Activated T-cell treated with anti-CD3 and anti-CD28 coated beads, Interleukin-2, amount 50 U/mL, for 24 hours (primary cell): ENCODE results near the gene ZFP57.

Experiments
- DNase-seq: peaks from one replicate; pipeline ENCODE4 v3.0.0-alpha.2; 2020
- H3K27ac Mint-ChIP-seq: 2 replicates; pipeline ENCODE4 v1.8.0; 2020; ENCODE audit warnings: mild to moderate bottlenecking, mixed read lengths
- H3K27me3 Mint-ChIP-seq: 2 replicates; pipeline ENCODE4 v1.8.0; 2020; ENCODE audit warnings: mixed read lengths
- H3K36me3 Mint-ChIP-seq: 2 replicates; pipeline ENCODE4 v1.8.0; 2020; ENCODE audit warnings: low read depth, mixed read lengths
- H3K4me1 Mint-ChIP-seq: 2 replicates; pipeline ENCODE4 v1.8.0; 2020; ENCODE audit warnings: low read depth, mixed read lengths
- H3K4me3 Mint-ChIP-seq: 2 replicates; pipeline ENCODE4 v1.8.0; 2020; ENCODE audit warnings: mild to moderate bottlenecking, moderate library complexity, mixed read lengths
- H3K9me3 Mint-ChIP-seq: 2 replicates; pipeline ENCODE4 v1.8.0; 2020; ENCODE audit warnings: mixed read lengths

The ZFP57 gene

GRCh38 chr6:29709188-29709587 lies 28.2 kb upstream of the ZFP57 start:
- peak overlapping the region; percentile 84 for H3K27ac Mint-ChIP-seq
- no peaks in the 10 kb centered on the region for H3K36me3 Mint-ChIP-seq
- DNase-seq: no peak
- H3K27me3 Mint-ChIP-seq: no peaks in the 10 kb centered on the region
- peaks cover 76% of the 10 kb centered on the region for H3K4me1 Mint-ChIP-seq
- no peaks in the 10 kb centered on the region for H3K9me3 Mint-ChIP-seq
- H3K4me3 Mint-ChIP-seq: peak overlapping the region; percentile 67

- Mint-ChIP-seq H3K27me3 (no peaks in the 10 kb centered on the region), H3K36me3 (no peaks in the 10 kb centered on the region), H3K9me3 (no peaks in the 10 kb centered on the region), H3K4me3 (peak overlapping the region; percentile 67), H3K27ac (peak overlapping the region; percentile 84), H3K4me1 (peaks cover 76% of the 10 kb centered on the region)
- DNase-seq: peak; percentile 50
These were observed 27.7 kb upstream of the ZFP57 start for GRCh38 chr6:29708432-29709179.

GRCh38 chr6:29705389-29706231 lies 24.7 kb upstream of the ZFP57 start:
- DNase-seq: no peak

GRCh38 chr6:29702519-29703103 lies 21.7 kb upstream of the ZFP57 start:
- Mint-ChIP-seq H3K9me3 (no peaks in the 10 kb centered on the region), H3K27me3 (peaks cover 23% of the 10 kb centered on the region), H3K4me3 (peak overlapping the region; percentile 36), H3K4me1 (peaks cover 27% of the 10 kb centered on the region), H3K27ac (no peak overlapping the region), H3K36me3 (no peaks in the 10 kb centered on the region)
- peak; percentile 88 for DNase-seq

More at GRCh38 chr6:29705389-29706231, 24.7 kb upstream of the ZFP57 start:
- Mint-ChIP-seq H3K9me3 (no peaks in the 10 kb centered on the region), H3K27ac (no peak overlapping the region), H3K4me1 (peaks cover 56% of the 10 kb centered on the region), H3K27me3 (peaks cover 10% of the 10 kb centered on the region), H3K36me3 (no peaks in the 10 kb centered on the region), H3K4me3 (no peak overlapping the region)

GRCh38 chr6:29696147-29697125 lies 15.5 kb upstream of the ZFP57 start:
- Mint-ChIP-seq H3K9me3 (peaks cover 5% of the 10 kb centered on the region), H3K36me3 (no peaks in the 10 kb centered on the region), H3K27ac (no peak overlapping the region), H3K27me3 (peaks cover 19% of the 10 kb centered on the region), H3K4me1 (no peaks in the 10 kb centered on the region), H3K4me3 (no peak overlapping the region)
- DNase-seq: no peak

GRCh38 chr6:29694637-29695036 lies 13.7 kb upstream of the ZFP57 start:
- no peaks in the 10 kb centered on the region for H3K4me1 Mint-ChIP-seq
- peaks cover 16% of the 10 kb centered on the region for H3K27me3 Mint-ChIP-seq
- H3K27ac Mint-ChIP-seq: no peak overlapping the region
- DNase-seq: no peak
- H3K9me3 Mint-ChIP-seq: peaks cover 5% of the 10 kb centered on the region
- H3K36me3 Mint-ChIP-seq: no peaks in the 10 kb centered on the region
- H3K4me3 Mint-ChIP-seq: no peak overlapping the region

GRCh38 chr6:29685718-29686326 lies 4.9 kb upstream of the ZFP57 start:
- no peaks in the 10 kb centered on the region for H3K36me3 Mint-ChIP-seq
- no peak for DNase-seq
- H3K27ac Mint-ChIP-seq: no peak overlapping the region
- H3K27me3 Mint-ChIP-seq: peaks cover 4% of the 10 kb centered on the region
- H3K4me1 Mint-ChIP-seq: peaks cover 7% of the 10 kb centered on the region
- H3K9me3 Mint-ChIP-seq: no peaks in the 10 kb centered on the region
- no peak overlapping the region for H3K4me3 Mint-ChIP-seq

- H3K9me3 Mint-ChIP-seq: no peaks in the 10 kb centered on the region
- peaks cover 13% of the 10 kb centered on the region for H3K27me3 Mint-ChIP-seq
- peaks cover 11% of the 10 kb centered on the region for H3K4me1 Mint-ChIP-seq
- no peak overlapping the region for H3K27ac Mint-ChIP-seq
- no peak overlapping the region for H3K4me3 Mint-ChIP-seq
- H3K36me3 Mint-ChIP-seq: no peaks in the 10 kb centered on the region
- DNase-seq: no peak
These were observed 859 bp upstream of the ZFP57 start for GRCh38 chr6:29681811-29682210.

- Mint-ChIP-seq H3K36me3 (no peaks in the 10 kb centered on the region), H3K27ac (no peak overlapping the region), H3K27me3 (peaks cover 13% of the 10 kb centered on the region), H3K4me3 (no peak overlapping the region), H3K4me1 (peaks cover 10% of the 10 kb centered on the region), H3K9me3 (no peaks in the 10 kb centered on the region)
- no peak for DNase-seq
These were observed 536 bp downstream of the ZFP57 start for GRCh38 chr6:29680416-29680815.

- H3K4me3 Mint-ChIP-seq: no peak overlapping the region
- H3K27ac Mint-ChIP-seq: no peak overlapping the region
- H3K36me3 Mint-ChIP-seq: no peaks in the 10 kb centered on the region
- no peak for DNase-seq
- H3K9me3 Mint-ChIP-seq: no peaks in the 10 kb centered on the region
- H3K4me1 Mint-ChIP-seq: peaks cover 10% of the 10 kb centered on the region
- peaks cover 13% of the 10 kb centered on the region for H3K27me3 Mint-ChIP-seq
These were observed 990 bp downstream of the ZFP57 start for GRCh38 chr6:29679962-29680361.

- Mint-ChIP-seq H3K27me3 (peaks cover 13% of the 10 kb centered on the region), H3K4me3 (no peak overlapping the region), H3K9me3 (no peaks in the 10 kb centered on the region), H3K36me3 (no peaks in the 10 kb centered on the region), H3K4me1 (peaks cover 4% of the 10 kb centered on the region), H3K27ac (no peak overlapping the region)
- no peak for DNase-seq
These were observed 2.8 kb downstream of the ZFP57 start for GRCh38 chr6:29678114-29678513.

GRCh38 chr6:29676981-29677601 lies 3.9 kb downstream of the ZFP57 start:
- no peaks in the 10 kb centered on the region for H3K9me3 Mint-ChIP-seq
- H3K4me3 Mint-ChIP-seq: no peak overlapping the region
- no peaks in the 10 kb centered on the region for H3K36me3 Mint-ChIP-seq
- DNase-seq: no peak
- H3K4me1 Mint-ChIP-seq: peaks cover 4% of the 10 kb centered on the region
- no peak overlapping the region for H3K27ac Mint-ChIP-seq
- H3K27me3 Mint-ChIP-seq: peaks cover 16% of the 10 kb centered on the region

GRCh38 chr6:29675561-29675960 lies 5.4 kb downstream of the ZFP57 start:
- H3K36me3 Mint-ChIP-seq: no peaks in the 10 kb centered on the region
- H3K4me3 Mint-ChIP-seq: no peak overlapping the region
- DNase-seq: no peak
- peaks cover 4% of the 10 kb centered on the region for H3K4me1 Mint-ChIP-seq
- H3K27ac Mint-ChIP-seq: no peak overlapping the region
- no peaks in the 10 kb centered on the region for H3K9me3 Mint-ChIP-seq
- H3K27me3 Mint-ChIP-seq: peaks cover 23% of the 10 kb centered on the region
